ENCODE measurements around the gene TMEM121.

DNA sequence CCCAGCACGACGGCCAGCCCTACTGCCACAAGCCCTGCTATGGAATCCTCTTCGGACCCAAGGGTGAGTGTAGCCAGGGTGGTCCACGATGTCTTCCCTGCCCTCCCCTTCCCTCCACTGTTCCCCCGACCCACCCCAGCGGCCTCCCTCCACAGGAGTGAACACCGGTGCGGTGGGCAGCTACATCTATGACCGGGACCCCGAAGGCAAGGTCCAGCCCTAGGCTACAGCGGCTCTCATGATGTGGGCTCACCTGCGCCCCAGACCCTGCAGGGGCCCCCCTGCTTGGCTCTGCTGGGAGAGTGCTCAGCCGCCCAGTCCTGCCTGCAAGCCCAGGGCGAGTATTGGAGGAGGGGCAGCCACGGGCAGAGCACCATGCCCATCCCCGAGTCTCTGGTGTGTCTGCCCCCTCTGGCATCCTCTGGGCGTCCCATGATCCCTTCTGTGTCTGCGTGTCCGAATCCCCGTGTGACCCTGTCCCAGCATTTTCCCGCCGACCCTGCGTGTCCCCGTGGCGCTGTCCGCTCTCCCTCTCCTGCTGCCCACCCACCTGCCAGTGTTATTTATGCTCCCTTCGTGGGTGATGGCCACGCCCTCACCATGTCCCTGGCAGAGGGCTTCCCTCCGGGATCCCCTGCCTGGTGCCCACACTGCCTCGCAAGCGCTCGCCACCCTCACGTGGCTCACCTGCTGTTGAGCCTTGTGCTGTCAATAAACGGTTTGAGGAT, 46.8 kb upstream of the TMEM121 start:
- TF ChIP-seq, protein P1, sequence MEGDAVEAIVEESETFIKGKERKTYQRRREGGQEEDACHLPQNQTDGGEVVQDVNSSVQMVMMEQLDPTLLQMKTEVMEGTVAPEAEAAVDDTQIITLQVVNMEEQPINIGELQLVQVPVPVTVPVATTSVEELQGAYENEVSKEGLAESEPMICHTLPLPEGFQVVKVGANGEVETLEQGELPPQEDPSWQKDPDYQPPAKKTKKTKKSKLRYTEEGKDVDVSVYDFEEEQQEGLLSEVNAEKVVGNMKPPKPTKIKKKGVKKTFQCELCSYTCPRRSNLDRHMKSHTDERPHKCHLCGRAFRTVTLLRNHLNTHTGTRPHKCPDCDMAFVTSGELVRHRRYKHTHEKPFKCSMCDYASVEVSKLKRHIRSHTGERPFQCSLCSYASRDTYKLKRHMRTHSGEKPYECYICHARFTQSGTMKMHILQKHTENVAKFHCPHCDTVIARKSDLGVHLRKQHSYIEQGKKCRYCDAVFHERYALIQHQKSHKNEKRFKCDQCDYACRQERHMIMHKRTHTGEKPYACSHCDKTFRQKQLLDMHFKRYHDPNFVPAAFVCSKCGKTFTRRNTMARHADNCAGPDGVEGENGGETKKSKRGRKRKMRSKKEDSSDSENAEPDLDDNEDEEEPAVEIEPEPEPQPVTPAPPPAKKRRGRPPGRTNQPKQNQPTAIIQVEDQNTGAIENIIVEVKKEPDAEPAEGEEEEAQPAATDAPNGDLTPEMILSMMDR (conservative IDR thresholded peaks at IDR 0.05; ENCODE audit: low read length) = no peak
- TF ChIP-seq EZH2phosphoT487 (IDR thresholded peaks at IDR 0.05; ENCODE audit: borderline replicate concordance, low read depth, low read length) = no peak
